Neural cell (in vitro differentiated cells): ENCODE measurements around the gene TCEA3.

Source experiments
- CTCF ChIP-seq: fragments of 450-650 bp; IDR thresholded peaks from 2 replicates; pipeline ENCODE4 v1.5.1; 2014; ENCODE audit warnings: antibody characterized with exemption, mild to moderate bottlenecking, moderate library complexity; ENCODE audit not compliant: poor library complexity, severe bottlenecking
- POLR2AphosphoS5 ChIP-seq: IDR thresholded peaks from 2 replicates; pipeline ENCODE4 v1.6.1; 2012

DNA sequence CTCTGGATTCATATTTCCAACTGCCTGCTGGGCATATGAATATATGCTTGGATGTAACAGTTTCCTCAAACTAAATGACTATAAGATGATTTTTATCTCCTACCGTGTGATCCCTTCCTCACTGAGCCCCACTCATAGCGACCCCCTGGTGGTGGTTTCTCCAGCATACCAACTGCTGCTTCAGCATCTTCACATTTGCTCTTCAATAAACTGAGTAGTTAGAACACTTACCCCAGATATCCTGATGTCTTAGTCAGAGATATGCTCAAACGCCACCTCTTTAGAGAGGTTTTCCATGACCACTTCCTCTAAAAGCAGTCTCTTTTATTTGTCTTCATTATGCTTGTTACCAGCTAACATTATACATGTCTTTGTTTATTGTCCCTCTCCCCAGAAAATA is 70.3 kb downstream of the TCEA3 start:
- no peak for TF ChIP-seq CTCF
- TF ChIP-seq POLR2AphosphoS5: no peak
